Mesenchymal stem cell (in vitro differentiated cells and primary cell): Measurements from ENCODE around the gene MED13L.

Experiments
- DNase-seq: peaks from one replicate; pipeline ENCODE4 v3.0.0-alpha.2; 2013
- H2AFZ ChIP-seq: one replicate; pipeline ENCODE4 v1.6.1; 2013; ENCODE audit warnings: low read depth, mild to moderate bottlenecking, control low read depth, inconsistent platforms, low read length, moderate library complexity
- H2AK5ac ChIP-seq: 2 replicates; pipeline ENCODE4 v1.6.1; 2013; ENCODE audit warnings: low read length, moderate library complexity, mild to moderate bottlenecking, inconsistent platforms; ENCODE audit not compliant: severe bottlenecking
- H2BK120ac ChIP-seq: one replicate; pipeline ENCODE4 v1.6.1; 2013; ENCODE audit warnings: low read depth, mild to moderate bottlenecking, inconsistent platforms, low read length, moderate library complexity
- H2BK12ac ChIP-seq, 2 experiments: one replicate each; pipeline ENCODE4 v1.6.1; 2013; ENCODE audit warnings: inconsistent platforms in 2 of 2, low read length in 2 of 2, mild to moderate bottlenecking in 2 of 2, moderate library complexity in 2 of 2, control low read depth in 1 of 2
- H2BK15ac ChIP-seq: one replicate; pipeline ENCODE4 v1.6.1; 2013; ENCODE audit warnings: mild to moderate bottlenecking, low read depth, inconsistent platforms; ENCODE audit not compliant: poor library complexity, severe bottlenecking
- H2BK5ac ChIP-seq: 2 replicates; pipeline ENCODE4 v1.6.1; 2013; ENCODE audit warnings: low read depth, mild to moderate bottlenecking, low read length, control low read depth, inconsistent platforms; ENCODE audit not compliant: poor library complexity, severe bottlenecking
- H3K14ac ChIP-seq, 2 experiments: one replicate each; pipeline ENCODE4 v1.6.1; 2013; ENCODE audit warnings: inconsistent platforms in 2 of 2, low read length in 2 of 2, control low read depth in 1 of 2, mild to moderate bottlenecking in 1 of 2, moderate library complexity in 1 of 2
- H3K18ac ChIP-seq, 2 experiments: one replicate each; pipeline ENCODE4 v1.6.1; 2013; ENCODE audit warnings: inconsistent platforms in 2 of 2, low read length in 2 of 2, control low read depth in 1 of 2, low read depth in 1 of 2, mild to moderate bottlenecking in 1 of 2
- H3K23ac ChIP-seq, 2 experiments: one replicate each; pipeline ENCODE4 v1.6.1; 2013; ENCODE audit warnings: inconsistent platforms in 2 of 2, low read length in 2 of 2, mild to moderate bottlenecking in 2 of 2, moderate library complexity in 2 of 2, control low read depth in 1 of 2
- H3K27ac ChIP-seq: 2 replicates; pipeline ENCODE4 v1.5.1; 2013; ENCODE audit warnings: mild to moderate bottlenecking, moderate library complexity, low read length, control low read depth, inconsistent platforms; ENCODE audit not compliant: poor library complexity, severe bottlenecking
- H3K27me3 ChIP-seq, 2 experiments: 2 replicates each; pipeline versions ENCODE4 v1.6.1 to v1.7.0; 2013; ENCODE audit warnings: low read length in 2 of 2, mild to moderate bottlenecking in 2 of 2, moderate library complexity in 2 of 2, control low read depth in 1 of 2, inconsistent platforms in 1 of 2; ENCODE audit not compliant: control insufficient read depth in 1 of 2, insufficient read depth in 1 of 2
- H3K36me3 ChIP-seq, 2 experiments: 2 replicates each; pipeline versions ENCODE4 v1.6.1 to v1.7.0; 2013; ENCODE audit warnings: low read length in 2 of 2, control low read depth in 1 of 2, inconsistent platforms in 1 of 2, low read depth in 1 of 2, mild to moderate bottlenecking in 1 of 2; ENCODE audit not compliant: insufficient read depth in 2 of 2, control insufficient read depth in 1 of 2
- H3K4ac ChIP-seq, 2 experiments: one replicate each; pipeline ENCODE4 v1.6.1; 2013; ENCODE audit warnings: inconsistent platforms in 2 of 2, low read length in 2 of 2, mild to moderate bottlenecking in 2 of 2, moderate library complexity in 2 of 2, control low read depth in 1 of 2, low read depth in 1 of 2
- H3K4me1 ChIP-seq: 2 replicates; pipeline ENCODE4 v1.6.1; 2013; ENCODE audit warnings: low read depth, low read length, control low read depth; ENCODE audit not compliant: control insufficient read depth, insufficient read depth
- H3K4me2 ChIP-seq: 2 replicates; pipeline ENCODE4 v1.6.1; 2013; ENCODE audit warnings: low read length, mild to moderate bottlenecking, inconsistent platforms; ENCODE audit not compliant: poor library complexity, severe bottlenecking
- H3K4me3 ChIP-seq, 2 experiments: 2 replicates each; pipeline versions ENCODE4 v1.5.1 to v1.7.0; 2013; ENCODE audit warnings: low read length in 2 of 2, mild to moderate bottlenecking in 2 of 2, control low read depth in 1 of 2, low read depth in 1 of 2; ENCODE audit not compliant: insufficient read depth in 1 of 2
- H3K79me1 ChIP-seq: replicated peaks from 2 replicates; pipeline ENCODE4 v1.6.1; 2013; ENCODE audit warnings: mild to moderate bottlenecking, control low read depth, low read length, inconsistent platforms; ENCODE audit not compliant: poor library complexity, severe bottlenecking
- H3K9ac ChIP-seq: 2 replicates; pipeline ENCODE4 v1.7.0; 2013; ENCODE audit warnings: mild to moderate bottlenecking, low read length, moderate library complexity
- H3K9me3 ChIP-seq: 2 replicates; pipeline ENCODE4 v1.7.0; 2013; ENCODE audit warnings: mild to moderate bottlenecking, low read length; ENCODE audit not compliant: control insufficient read depth
- H4K8ac ChIP-seq: one replicate; pipeline ENCODE4 v1.6.1; 2013; ENCODE audit warnings: inconsistent platforms, mild to moderate bottlenecking, low read length, moderate library complexity
- H4K91ac ChIP-seq: one replicate; pipeline ENCODE4 v1.6.1; 2013; ENCODE audit warnings: mild to moderate bottlenecking, low read length, inconsistent platforms
- WGBS: methylation state at CpG from one replicate; pipeline ENCODE4 v1.1.7; 2013; ENCODE audit warnings: mixed read lengths; 5-methylcytosine and 5-hydroxymethylcytosine counted together

Gene MED13L

GRCh38 chr12:116141110-116141832 lies 136.2 kb downstream of the MED13L start:
- Histone ChIP-seq H3K79me1 (no peaks in the 10 kb centered on the region), H4K8ac (no peak overlapping the region), H3K4me1 (peaks cover 13% of the 10 kb centered on the region), H2AK5ac (peak overlapping the region; percentile 90), H2BK12ac (peak overlapping the region in 1 of 2 experiments; percentile 90), H2BK5ac (no peak overlapping the region), H2BK120ac (no peak overlapping the region), H2BK15ac (no peak overlapping the region), H2AFZ (no peak overlapping the region), H3K27me3 (no peaks in the 10 kb centered on the region), H3K9me3 (no peaks in the 10 kb centered on the region), H3K9ac (peak overlapping the region; percentile 57), H3K23ac (no peak overlapping the region), H3K4me3 (no peak overlapping the region), H3K4ac (peak overlapping the region in 1 of 2 experiments; percentile 88), H3K27ac (no peak overlapping the region), H3K4me2 (no peak overlapping the region), H3K14ac (peak overlapping the region in 1 of 2 experiments; percentile 95), H3K36me3 (no peaks in the 10 kb centered on the region), H4K91ac (no peak overlapping the region), H3K18ac (peak overlapping the region in 1 of 2 experiments; percentile 82)
- WGBS = 89% methylated on average over 3 of the region's 4 CpGs
- DNase-seq = no peak

GRCh38 chr12:116140529-116140928 lies 137.0 kb downstream of the MED13L start:
- Histone ChIP-seq H2AFZ (no peak overlapping the region), H3K4me2 (no peak overlapping the region), H2BK15ac (no peak overlapping the region), H3K4ac (no peak overlapping the region), H2BK5ac (no peak overlapping the region), H2AK5ac (no peak overlapping the region), H3K9me3 (no peaks in the 10 kb centered on the region), H2BK120ac (no peak overlapping the region), H3K23ac (no peak overlapping the region), H3K27ac (no peak overlapping the region), H3K14ac (no peak overlapping the region), H4K8ac (no peak overlapping the region), H3K18ac (no peak overlapping the region), H3K36me3 (no peaks in the 10 kb centered on the region), H3K4me1 (peaks cover 14% of the 10 kb centered on the region), H3K27me3 (no peaks in the 10 kb centered on the region), H3K79me1 (no peaks in the 10 kb centered on the region), H2BK12ac (no peak overlapping the region), H3K9ac (peak overlapping the region; percentile 57), H3K4me3 (no peak overlapping the region), H4K91ac (no peak overlapping the region)
- 98% methylated on average over 2 of the region's 4 CpGs for WGBS
- DNase-seq = no peak

GRCh38 chr12:116138781-116139180 lies 138.7 kb downstream of the MED13L start:
- no peaks in the 10 kb centered on the region for H3K27me3 ChIP-seq
- no peak overlapping the region for H4K91ac ChIP-seq
- H3K36me3 ChIP-seq = no peaks in the 10 kb centered on the region
- peaks cover 14% of the 10 kb centered on the region for H3K4me1 ChIP-seq
- no peak overlapping the region for H3K4me3 ChIP-seq
- no peak overlapping the region for H2AFZ ChIP-seq
- no peak overlapping the region for H2BK5ac ChIP-seq
- H3K18ac ChIP-seq = no peak overlapping the region
- H4K8ac ChIP-seq = no peak overlapping the region
- H2BK120ac ChIP-seq = no peak overlapping the region
- H2BK15ac ChIP-seq = no peak overlapping the region
- no peak for DNase-seq
- no peak overlapping the region for H3K23ac ChIP-seq
- peak overlapping the region; percentile 37 for H3K9ac ChIP-seq
- no peaks in the 10 kb centered on the region for H3K79me1 ChIP-seq
- no peak overlapping the region for H2AK5ac ChIP-seq
- no peak overlapping the region for H3K4me2 ChIP-seq
- H3K14ac ChIP-seq = no peak overlapping the region
- H3K4ac ChIP-seq = no peak overlapping the region
- H3K9me3 ChIP-seq = no peaks in the 10 kb centered on the region
- H3K27ac ChIP-seq = peak overlapping the region; percentile 61
- H2BK12ac ChIP-seq = no peak overlapping the region

GRCh38 chr12:116138364-116138763 lies 139.1 kb downstream of the MED13L start:
- Histone ChIP-seq H3K9me3 (no peaks in the 10 kb centered on the region), H3K4ac (no peak overlapping the region), H2BK15ac (no peak overlapping the region), H3K9ac (peak overlapping the region; percentile 37), H3K4me2 (no peak overlapping the region), H2BK120ac (no peak overlapping the region), H3K4me1 (peaks cover 17% of the 10 kb centered on the region), H3K27me3 (no peaks in the 10 kb centered on the region), H4K8ac (no peak overlapping the region), H2AFZ (no peak overlapping the region), H4K91ac (no peak overlapping the region), H3K18ac (no peak overlapping the region), H3K4me3 (no peak overlapping the region), H3K36me3 (no peaks in the 10 kb centered on the region), H3K23ac (no peak overlapping the region), H2BK12ac (no peak overlapping the region), H2AK5ac (no peak overlapping the region), H3K27ac (peak overlapping the region; percentile 58), H2BK5ac (no peak overlapping the region), H3K14ac (no peak overlapping the region), H3K79me1 (no peaks in the 10 kb centered on the region)
- peak; percentile 83 for DNase-seq
- WGBS = 3% methylated on average over 2 of the region's 2 CpGs
